Astrocyte (in vitro differentiated cells and primary cell): ENCODE results near the gene COL23A1. TPM values are rescaled to one million over a fixed set of nuclear protein-coding genes. Genes with fewer than 3 reads are reported as not detected.

Experiments
- DNase-seq: peaks from one replicate; pipeline ENCODE4 v3.0.0-alpha.2; 2010; ENCODE audit warnings: low read depth
- FAIRE-seq: peaks from 2 replicates; lab custom pipeline; 2011; peaks lifted over from hg19 to GRCh38; lab: Jason Lieb, UNC
- H2AFZ ChIP-seq: 2 replicates; pipeline ENCODE4 v1.6.0; 2012; ENCODE audit warnings: low read depth, low read length, inconsistent platforms
- H3K27ac ChIP-seq: 2 replicates; pipeline ENCODE4 v1.5.1; 2011; ENCODE audit warnings: low read depth, low read length, inconsistent platforms
- H3K27me3 ChIP-seq: 2 replicates; pipeline ENCODE4 v1.6.0; 2011; ENCODE audit warnings: low read length, inconsistent platforms; ENCODE audit not compliant: insufficient read depth
- H3K36me3 ChIP-seq: 2 replicates; pipeline ENCODE4 v1.5.1; 2011; ENCODE audit warnings: low read length, inconsistent platforms; ENCODE audit not compliant: insufficient read depth
- H3K4me1 ChIP-seq: 2 replicates; pipeline ENCODE4 v1.5.1; 2011; ENCODE audit warnings: low read length, inconsistent platforms; ENCODE audit not compliant: insufficient read depth
- H3K4me2 ChIP-seq: 2 replicates; pipeline ENCODE4 v1.6.0; 2012; ENCODE audit warnings: low read length, inconsistent platforms
- H3K4me3 ChIP-seq: 2 replicates; pipeline ENCODE4 v1.5.1; 2011; ENCODE audit warnings: low read depth, mild to moderate bottlenecking, low read length, inconsistent platforms; ENCODE audit not compliant: insufficient read depth
- H3K79me2 ChIP-seq: 2 replicates; pipeline ENCODE4 v1.6.0; 2012; ENCODE audit warnings: mild to moderate bottlenecking, low read length, inconsistent platforms; ENCODE audit not compliant: insufficient read depth
- H3K9ac ChIP-seq: 2 replicates; pipeline ENCODE4 v1.6.0; 2012; ENCODE audit warnings: mild to moderate bottlenecking, low read length, inconsistent platforms
- H3K9me3 ChIP-seq: 2 replicates; pipeline ENCODE4 v1.5.1; 2012; ENCODE audit warnings: low read depth, mild to moderate bottlenecking, low read length, inconsistent platforms; ENCODE audit not compliant: insufficient read depth
- H4K20me1 ChIP-seq: 2 replicates; pipeline ENCODE4 v1.6.0; 2012; ENCODE audit warnings: low read length, inconsistent platforms; ENCODE audit not compliant: insufficient read depth
- H3K27ac Mint-ChIP-seq: one replicate; pipeline ENCODE4 v1.8.0; 2021; ENCODE audit warnings: mild to moderate bottlenecking, mixed read lengths; ENCODE audit not compliant: unreplicated experiment
- H3K27me3 Mint-ChIP-seq: one replicate; pipeline ENCODE4 v1.8.0; 2021; ENCODE audit warnings: low read depth, mixed read lengths; ENCODE audit not compliant: unreplicated experiment
- H3K36me3 Mint-ChIP-seq: one replicate; pipeline ENCODE4 v1.8.0; 2021; ENCODE audit warnings: low read depth, mixed read lengths; ENCODE audit not compliant: unreplicated experiment
- H3K4me1 Mint-ChIP-seq: one replicate; pipeline ENCODE4 v1.8.0; 2021; ENCODE audit warnings: low read depth, mixed read lengths; ENCODE audit not compliant: unreplicated experiment
- H3K4me3 Mint-ChIP-seq: one replicate; pipeline ENCODE4 v1.8.0; 2021; ENCODE audit warnings: mild to moderate bottlenecking, moderate library complexity, mixed read lengths; ENCODE audit not compliant: unreplicated experiment
- H3K9me3 Mint-ChIP-seq: one replicate; pipeline ENCODE4 v1.8.0; 2021; ENCODE audit warnings: mild to moderate bottlenecking, mixed read lengths; ENCODE audit not compliant: unreplicated experiment
- EZH2 ChIP-seq: IDR thresholded peaks from 2 replicates; pipeline ENCODE4 v1.6.1; 2012; ENCODE audit warnings: mild to moderate bottlenecking, low read length, inconsistent platforms; ENCODE audit not compliant: insufficient read depth
- total RNA-seq: library from RNA; stranded (reverse); gene quantifications from 2 replicates; pipeline ENCODE4 v1.2.1, GENCODE V29; 2021
- TF ChIP-seq, protein P1 (sequence below): IDR thresholded peaks from 2 replicates; pipeline ENCODE4 v1.5.1; 2011; ENCODE audit warnings: low read depth, mild to moderate bottlenecking, inconsistent platforms, low read length, moderate library complexity; ENCODE audit not compliant: insufficient read depth

COL23A1 gene
- total RNA-seq, 1 donor from 2014 or later = 0.16 TPM

DNA sequence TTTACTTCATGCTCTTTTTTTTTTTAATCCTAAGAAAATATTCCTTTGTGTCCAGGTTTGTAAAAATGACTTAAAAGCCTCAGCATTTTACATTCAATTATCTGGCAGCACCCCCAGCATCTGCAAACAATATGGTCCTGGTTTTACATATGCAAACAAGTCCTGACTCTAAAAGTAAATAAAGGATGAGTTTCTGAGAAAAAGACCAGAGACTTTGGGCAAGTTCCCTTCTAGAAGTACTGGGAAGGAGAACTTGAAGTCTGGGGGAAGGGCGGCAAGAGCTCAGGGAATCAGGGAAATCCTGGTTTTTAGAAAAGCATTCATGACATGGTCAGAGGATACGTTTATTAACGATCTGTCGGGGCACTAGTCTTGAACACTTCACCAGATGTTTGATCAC, 25.8 kb downstream of the COL23A1 start:
- Mint-ChIP-seq H3K4me3 (no peak overlapping the region), H3K4me1 (no peaks in the 10 kb centered on the region), H3K27me3 (peaks cover 20% of the 10 kb centered on the region), H3K27ac (no peak overlapping the region), H3K9me3 (no peaks in the 10 kb centered on the region), H3K36me3 (no peaks in the 10 kb centered on the region)
- DNase-seq (no peak), FAIRE-seq (no peak)
- Histone ChIP-seq H3K4me3 (no peak overlapping the region), H3K79me2 (no peaks in the 10 kb centered on the region), H3K4me2 (no peak overlapping the region), H4K20me1 (no peaks in the 10 kb centered on the region), H3K27me3 (no peaks in the 10 kb centered on the region), H3K9me3 (no peaks in the 10 kb centered on the region), H3K27ac (no peak overlapping the region), H2AFZ (no peak overlapping the region), H3K36me3 (no peaks in the 10 kb centered on the region), H3K4me1 (no peaks in the 10 kb centered on the region), H3K9ac (no peak overlapping the region)
- no peak for TF ChIP-seq EZH2
- TF ChIP-seq, protein P1, sequence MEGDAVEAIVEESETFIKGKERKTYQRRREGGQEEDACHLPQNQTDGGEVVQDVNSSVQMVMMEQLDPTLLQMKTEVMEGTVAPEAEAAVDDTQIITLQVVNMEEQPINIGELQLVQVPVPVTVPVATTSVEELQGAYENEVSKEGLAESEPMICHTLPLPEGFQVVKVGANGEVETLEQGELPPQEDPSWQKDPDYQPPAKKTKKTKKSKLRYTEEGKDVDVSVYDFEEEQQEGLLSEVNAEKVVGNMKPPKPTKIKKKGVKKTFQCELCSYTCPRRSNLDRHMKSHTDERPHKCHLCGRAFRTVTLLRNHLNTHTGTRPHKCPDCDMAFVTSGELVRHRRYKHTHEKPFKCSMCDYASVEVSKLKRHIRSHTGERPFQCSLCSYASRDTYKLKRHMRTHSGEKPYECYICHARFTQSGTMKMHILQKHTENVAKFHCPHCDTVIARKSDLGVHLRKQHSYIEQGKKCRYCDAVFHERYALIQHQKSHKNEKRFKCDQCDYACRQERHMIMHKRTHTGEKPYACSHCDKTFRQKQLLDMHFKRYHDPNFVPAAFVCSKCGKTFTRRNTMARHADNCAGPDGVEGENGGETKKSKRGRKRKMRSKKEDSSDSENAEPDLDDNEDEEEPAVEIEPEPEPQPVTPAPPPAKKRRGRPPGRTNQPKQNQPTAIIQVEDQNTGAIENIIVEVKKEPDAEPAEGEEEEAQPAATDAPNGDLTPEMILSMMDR = no peak

DNA sequence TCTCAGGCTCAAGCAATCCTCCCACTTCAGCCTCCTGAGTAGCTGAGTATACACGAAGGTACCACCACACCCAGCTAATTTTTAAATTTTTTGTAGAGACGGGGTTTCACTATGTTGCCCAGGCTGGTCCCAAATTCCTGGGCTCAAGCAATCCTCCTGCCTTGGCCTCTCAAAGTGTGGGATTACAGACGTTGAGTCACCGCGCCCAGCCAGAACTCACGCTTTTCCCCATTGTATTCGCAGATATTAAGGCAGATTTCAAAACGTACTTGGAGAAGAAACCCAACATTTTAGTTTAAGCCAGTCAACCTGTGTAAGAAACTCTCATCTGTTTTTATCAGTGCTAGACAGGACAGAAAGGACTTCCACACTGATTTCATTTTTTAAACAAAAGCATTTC, 26.6 kb downstream of the COL23A1 start:
- H3K27ac Mint-ChIP-seq = no peak overlapping the region
- Histone ChIP-seq H4K20me1 (no peaks in the 10 kb centered on the region), H3K4me2 (no peak overlapping the region), H2AFZ (no peak overlapping the region), H3K27me3 (no peaks in the 10 kb centered on the region), H3K79me2 (no peaks in the 10 kb centered on the region), H3K9ac (no peak overlapping the region), H3K4me1 (no peaks in the 10 kb centered on the region), H3K9me3 (no peaks in the 10 kb centered on the region), H3K36me3 (no peaks in the 10 kb centered on the region), H3K4me3 (no peak overlapping the region), H3K27ac (no peak overlapping the region)
- no peak overlapping the region for H3K4me3 Mint-ChIP-seq
- TF ChIP-seq, protein P1 = no peak
- TF ChIP-seq EZH2 = no peak
- H3K36me3 Mint-ChIP-seq = no peaks in the 10 kb centered on the region
- FAIRE-seq = no peak
- H3K4me1 Mint-ChIP-seq = no peaks in the 10 kb centered on the region
- peaks cover 27% of the 10 kb centered on the region for H3K27me3 Mint-ChIP-seq
- H3K9me3 Mint-ChIP-seq = no peaks in the 10 kb centered on the region
- DNase-seq = no peak

DNA sequence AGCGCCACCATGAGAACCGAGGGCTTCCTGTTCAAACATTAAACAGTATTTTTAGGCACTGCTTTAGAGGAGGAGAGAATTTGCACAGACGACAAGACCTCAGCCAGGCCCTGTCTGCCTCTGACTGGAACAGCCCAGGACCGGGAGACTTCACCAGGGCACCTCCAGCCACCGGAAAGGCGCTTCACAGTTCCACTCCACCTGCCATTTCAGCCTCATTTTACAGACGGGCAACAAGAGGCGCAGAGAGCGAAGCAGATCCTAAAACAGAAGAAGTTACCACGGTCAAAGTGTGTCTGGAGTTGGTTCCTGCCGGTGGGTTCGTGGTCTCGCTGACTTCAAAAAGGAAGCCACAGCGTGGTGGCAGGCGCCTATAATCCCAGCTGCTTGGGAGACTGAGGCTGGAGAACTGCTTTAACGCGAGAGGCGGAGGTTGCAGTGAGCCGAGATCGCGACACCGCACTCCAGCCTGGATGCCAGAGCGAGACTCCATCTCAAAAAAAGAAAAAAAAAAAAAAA, 28.4 kb downstream of the COL23A1 start:
- Histone ChIP-seq H3K9me3 (no peaks in the 10 kb centered on the region), H3K79me2 (no peaks in the 10 kb centered on the region), H3K27me3 (no peaks in the 10 kb centered on the region), H3K4me1 (no peaks in the 10 kb centered on the region), H3K4me3 (no peak overlapping the region), H3K9ac (no peak overlapping the region), H3K36me3 (no peaks in the 10 kb centered on the region), H3K27ac (no peak overlapping the region), H2AFZ (no peak overlapping the region), H3K4me2 (no peak overlapping the region), H4K20me1 (no peaks in the 10 kb centered on the region)
- no peak for DNase-seq
- Mint-ChIP-seq H3K27ac (no peak overlapping the region), H3K4me3 (no peak overlapping the region), H3K27me3 (peaks cover 33% of the 10 kb centered on the region), H3K4me1 (no peaks in the 10 kb centered on the region), H3K9me3 (no peaks in the 10 kb centered on the region), H3K36me3 (no peaks in the 10 kb centered on the region)
- TF ChIP-seq, protein P1 = no peak
- no peak for TF ChIP-seq EZH2
- no peak for FAIRE-seq
